KMS-11 (cell line): Measurements from ENCODE around the gene VKORC1.

Source experiments
- H2AFZ ChIP-seq: fragments of 200-600 bp; sonication (generic); 2 replicates; pipeline ENCODE4 v1.6.1; 2016; ENCODE audit warnings: antibody characterized with exemption, mixed run types, low read depth
- H3K27ac ChIP-seq: fragments of 200-600 bp; sonication (generic); 2 replicates; pipeline ENCODE4 v1.6.1; 2016; ENCODE audit warnings: mild to moderate bottlenecking, mixed run types
- H3K27me3 ChIP-seq: fragments of 200-600 bp; sonication (generic); 2 replicates; pipeline ENCODE4 v1.6.1; 2017; ENCODE audit warnings: mild to moderate bottlenecking, low read depth, mixed run types, moderate library complexity; ENCODE audit not compliant: insufficient read depth
- H3K36me3 ChIP-seq: fragments of 200-600 bp; sonication (generic); 2 replicates; pipeline ENCODE4 v1.6.1; 2017; ENCODE audit warnings: mild to moderate bottlenecking, mixed run types; ENCODE audit not compliant: insufficient read depth
- H3K4me1 ChIP-seq: fragments of 200-600 bp; sonication (generic); 2 replicates; pipeline ENCODE4 v1.6.1; 2016; ENCODE audit warnings: mild to moderate bottlenecking, low read depth, mixed run types; ENCODE audit not compliant: poor library complexity, severe bottlenecking
- H3K4me2 ChIP-seq: fragments of 200-600 bp; sonication (generic); 2 replicates; pipeline ENCODE4 v1.7.0; 2016; ENCODE audit warnings: mild to moderate bottlenecking, mixed run types
- H3K4me3 ChIP-seq: fragments of 200-600 bp; sonication (generic); IDR thresholded peaks from 2 replicates; pipeline ENCODE4 v1.6.1; 2017; ENCODE audit warnings: low read depth, low read length, mixed read lengths; ENCODE audit not compliant: insufficient read depth
- H3K79me2 ChIP-seq: fragments of 200-600 bp; sonication (generic); 2 replicates; pipeline ENCODE4 v1.6.1; 2016; ENCODE audit warnings: low read depth, mixed run types; ENCODE audit not compliant: insufficient read depth
- H3K9ac ChIP-seq: fragments of 200-600 bp; sonication (generic); 2 replicates; pipeline ENCODE4 v1.6.1; 2016; ENCODE audit warnings: mild to moderate bottlenecking, mixed run types
- H4K20me1 ChIP-seq: fragments of 200-600 bp; sonication (generic); 2 replicates; pipeline ENCODE4 v1.6.1; 2016; ENCODE audit warnings: mild to moderate bottlenecking, mixed run types; ENCODE audit not compliant: insufficient read depth
- CTCF ChIP-seq: fragments of 200-600 bp; sonication (generic); conservative IDR thresholded peaks from 2 replicates; pipeline ENCODE4 v1.6.1; 2017; ENCODE audit warnings: low read depth, mild to moderate bottlenecking, antibody characterized with exemption, low read length, moderate library complexity, mixed read lengths

VKORC1 gene

GRCh38 chr16:31090540-31090939 lies 4.1 kb downstream of the VKORC1 start:
- Histone ChIP-seq H3K4me1 (peaks cover 12% of the 10 kb centered on the region), H3K9ac (no peak overlapping the region), H3K4me3 (no peak overlapping the region), H3K27me3 (no peaks in the 10 kb centered on the region), H3K27ac (no peak overlapping the region), H3K36me3 (no peaks in the 10 kb centered on the region), H4K20me1 (no peaks in the 10 kb centered on the region), H2AFZ (no peak overlapping the region), H3K79me2 (peaks cover 21% of the 10 kb centered on the region; the same call in 1 of the 2 replicates), H3K4me2 (no peak overlapping the region)
- TF ChIP-seq CTCF, result no peak

GRCh38 chr16:31089199-31089598 lies 5.4 kb downstream of the VKORC1 start:
- Histone ChIP-seq H3K9ac (no peak overlapping the region), H3K4me2 (no peak overlapping the region), H3K79me2 (peaks cover 19% of the 10 kb centered on the region; the same call in 1 of the 2 replicates), H3K27me3 (no peaks in the 10 kb centered on the region), H3K4me1 (peaks cover 6% of the 10 kb centered on the region), H3K36me3 (no peaks in the 10 kb centered on the region), H3K27ac (no peak overlapping the region), H3K4me3 (no peak overlapping the region), H2AFZ (no peak overlapping the region), H4K20me1 (no peaks in the 10 kb centered on the region)
- TF ChIP-seq CTCF, result no peak

- Histone ChIP-seq H3K9ac (no peak within 1 kb of the TSS), H3K79me2 (peaks cover 13% of the 10 kb centered on the region; the same call in 1 of the 2 replicates), H2AFZ (no peak within 1 kb of the TSS), H3K4me2 (no peak within 1 kb of the TSS), H3K36me3 (no peaks in the 10 kb centered on the region), H3K4me3 (no peak within 1 kb of the TSS), H3K4me1 (peaks cover 4% of the 10 kb centered on the region), H3K27me3 (no peaks in the 10 kb centered on the region), H3K27ac (no peak within 1 kb of the TSS), H4K20me1 (no peaks in the 10 kb centered on the region)
- TF ChIP-seq CTCF, result no peak
Observed at GRCh38 chr16:31088459-31089183, 6.0 kb downstream of the VKORC1 start, which contains the start of gene PRSS53. Gene PRSS53 (minus strand): TSS chr16:31088943. CDS start chr16:31088809, 134 bp downstream.

GRCh38 chr16:31087971-31088370 lies 6.6 kb downstream of the VKORC1 start:
- Histone ChIP-seq H3K4me1 (no peaks in the 10 kb centered on the region), H3K4me2 (no peak overlapping the region), H3K27me3 (no peaks in the 10 kb centered on the region), H3K9ac (no peak overlapping the region), H3K27ac (no peak overlapping the region), H3K4me3 (no peak overlapping the region), H3K36me3 (no peaks in the 10 kb centered on the region), H4K20me1 (no peaks in the 10 kb centered on the region), H2AFZ (no peak overlapping the region), H3K79me2 (0 out of 2 replicates have a peak, but pooled peaks cover 13% of the 10 kb centered on the region)
- TF ChIP-seq CTCF, result no peak
